ENCODE measurements around the gene CDH13.

Gene CDH13

GRCh38 chr16:83743720-83744119, 1117.0 kb downstream of the CDH13 start:
- no peak for DNase-seq

GRCh38 chr16:83744441-83744981, 1117.7 kb downstream of the CDH13 start:
- DNase-seq, result peak; percentile 14 to 69

- no peak for DNase-seq
Observed at GRCh38 chr16:83746611-83747010, 1119.8 kb downstream of the CDH13 start.

GRCh38 chr16:83747936-83748335, 1121.2 kb downstream of the CDH13 start:
- DNase-seq, result no peak

GRCh38 chr16:83755391-83755790, 1128.6 kb downstream of the CDH13 start:
- DNase-seq, result no peak

- no peak for DNase-seq
Observed at GRCh38 chr16:83762141-83762991, 1135.6 kb downstream of the CDH13 start.

GRCh38 chr16:83762992-83763358, 1136.2 kb downstream of the CDH13 start:
- DNase-seq, result no peak

GRCh38 chr16:83768986-83769385, 1142.2 kb downstream of the CDH13 start:
- DNase-seq, result no peak

GRCh38 chr16:83769397-83770008, 1142.7 kb downstream of the CDH13 start:
- DNase-seq, result peak in 1 of 2 donors; percentile 20

GRCh38 chr16:83771306-83771942, 1144.7 kb downstream of the CDH13 start:
- DNase-seq, result no peak

GRCh38 chr16:83772806-83773205, 1146.0 kb downstream of the CDH13 start:
- DNase-seq, result no peak

GRCh38 chr16:83774066-83774465, 1147.3 kb downstream of the CDH13 start:
- DNase-seq, result no peak

- no peak for DNase-seq
Observed at GRCh38 chr16:83776944-83777343, 1150.2 kb downstream of the CDH13 start.

- DNase-seq, result no peak
Observed at GRCh38 chr16:83779886-83780285, 1153.1 kb downstream of the CDH13 start.

GRCh38 chr16:83785455-83785854, 1158.7 kb downstream of the CDH13 start:
- no peak for DNase-seq

- no peak for DNase-seq
Observed at GRCh38 chr16:83789642-83790401, 1163.1 kb downstream of the CDH13 start.

GRCh38 chr16:83791916-83792315, 1165.1 kb downstream of the CDH13 start:
- DNase-seq, result no peak

- DNase-seq, result no peak
Observed at GRCh38 chr16:83792391-83792790, 1165.6 kb downstream of the CDH13 start.

GRCh38 chr16:83793179-83793578, 1166.4 kb downstream of the CDH13 start:
- DNase-seq, result no peak

- no peak for DNase-seq
Observed at GRCh38 chr16:83794860-83795554, 1168.2 kb downstream of the CDH13 start.

- DNase-seq, result no peak
Observed at GRCh38 chr16:83797013-83797412, 1170.2 kb downstream of the CDH13 start.

GRCh38 chr16:83799336-83799735, 1172.6 kb downstream of the CDH13 start:
- DNase-seq, result no peak

Data from CD4-positive, alpha-beta T cell treated with Interferon alpha-2 for 1 hour (primary cell).